ENCODE data around the gene HYLS1.
"Not testable (repeated sequence)": the region's sequence is repeated elsewhere in the genome, so short reads cannot be mapped to it uniquely, and the experiment has no call there.

HYLS1 gene

DNA sequence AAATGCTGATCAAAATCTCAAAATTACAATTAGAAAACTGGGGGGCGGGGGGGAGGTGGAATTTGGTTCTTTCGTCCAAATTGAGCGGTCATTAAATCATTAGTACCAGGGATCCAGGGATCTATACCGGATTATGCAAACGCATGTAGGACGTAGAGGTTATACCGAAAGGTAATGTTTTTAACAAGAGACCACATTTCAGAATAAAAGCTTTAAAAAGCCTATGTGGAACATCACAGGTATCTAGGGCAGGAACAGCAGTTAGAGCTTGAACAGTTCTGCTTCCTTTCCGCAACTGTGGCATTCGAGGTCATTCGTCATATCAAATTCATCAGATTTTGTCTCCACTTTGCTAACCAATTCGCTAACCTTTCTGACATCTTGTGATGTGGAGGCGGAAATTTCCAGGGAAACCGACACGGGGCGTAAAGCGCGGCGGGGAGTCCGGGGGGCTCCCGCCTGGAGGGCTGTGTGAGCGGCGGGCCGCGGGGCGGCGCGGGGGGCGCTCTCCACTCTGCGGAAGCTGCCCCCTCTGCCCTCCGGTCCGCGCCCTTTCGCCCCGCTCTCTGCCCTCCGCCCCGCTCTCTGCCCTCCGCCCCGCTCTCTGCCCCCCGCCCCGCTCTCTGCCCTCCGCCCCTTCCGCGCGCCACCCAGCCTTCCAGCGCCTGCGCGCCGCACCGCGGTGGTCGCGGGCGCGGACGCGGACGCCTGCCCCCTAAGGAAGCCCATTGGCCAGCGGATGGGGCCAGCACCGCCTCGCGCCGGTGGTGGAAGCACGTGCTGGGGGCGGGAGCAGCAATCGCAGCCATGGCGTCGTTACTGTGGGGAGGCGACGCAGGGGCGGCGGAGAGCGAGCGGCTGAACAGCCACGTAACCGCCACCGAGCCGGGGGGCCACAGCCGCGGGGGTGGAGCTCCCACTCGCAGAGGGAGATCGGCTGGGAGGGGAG lies 16.5 kb downstream of the HYLS1 start, which contains the start of gene DDX25:
TSS of gene DDX25 (plus strand) at position 798 of the 949 bp plus-strand sequence. CDS start at position 808, 10 bp downstream.
- no peak for DNase-seq

DNA sequence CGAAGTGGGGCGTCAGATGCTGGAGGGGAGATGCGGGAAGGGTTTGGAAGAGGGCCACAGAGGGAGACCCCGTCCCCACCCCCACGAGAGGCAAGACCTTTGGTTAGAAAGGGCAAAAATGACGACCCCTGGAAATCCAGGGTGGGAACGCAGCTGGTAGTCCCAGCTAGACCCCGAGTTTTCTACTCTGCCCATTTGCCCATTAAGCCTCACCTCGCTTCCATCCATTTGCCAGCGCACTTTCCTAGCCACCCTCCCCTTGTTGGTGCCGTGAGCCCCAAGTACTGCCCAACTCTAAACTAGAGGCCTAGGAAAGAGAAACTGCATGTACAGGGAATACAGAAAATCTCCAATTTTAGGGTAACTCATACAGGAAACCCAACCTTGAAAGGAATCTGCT lies 17.2 kb downstream of the HYLS1 start:
- DNase-seq = no peak

DNA sequence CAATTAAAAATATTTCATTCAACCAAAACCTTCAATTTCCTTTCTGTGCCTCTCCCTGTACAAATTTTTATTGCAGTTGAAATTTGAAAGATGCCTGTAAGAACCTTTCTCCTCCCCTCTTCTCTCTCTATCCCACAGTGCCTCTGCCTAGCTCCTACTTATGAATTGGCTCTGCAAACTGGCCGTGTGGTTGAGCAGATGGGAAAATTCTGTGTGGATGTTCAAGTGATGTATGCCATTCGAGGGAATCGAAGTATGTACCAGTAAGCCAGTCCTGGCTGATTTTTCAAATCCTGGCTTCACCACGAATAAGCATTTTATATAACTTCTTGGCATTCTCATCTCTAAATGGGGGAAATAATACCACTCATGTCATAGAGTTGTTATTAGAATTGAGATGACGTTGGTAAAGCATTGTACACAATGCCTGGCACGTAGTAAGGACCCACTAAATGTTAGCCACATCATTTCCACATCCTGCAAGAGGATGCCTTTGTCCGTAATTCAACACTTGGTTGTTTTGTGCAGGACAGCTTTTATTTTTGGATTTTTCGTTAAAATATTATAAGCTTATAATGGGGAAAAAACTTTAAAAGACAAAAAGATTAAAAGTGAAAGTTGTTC lies 22.9 kb downstream of the HYLS1 start:
- no peak for DNase-seq

DNA sequence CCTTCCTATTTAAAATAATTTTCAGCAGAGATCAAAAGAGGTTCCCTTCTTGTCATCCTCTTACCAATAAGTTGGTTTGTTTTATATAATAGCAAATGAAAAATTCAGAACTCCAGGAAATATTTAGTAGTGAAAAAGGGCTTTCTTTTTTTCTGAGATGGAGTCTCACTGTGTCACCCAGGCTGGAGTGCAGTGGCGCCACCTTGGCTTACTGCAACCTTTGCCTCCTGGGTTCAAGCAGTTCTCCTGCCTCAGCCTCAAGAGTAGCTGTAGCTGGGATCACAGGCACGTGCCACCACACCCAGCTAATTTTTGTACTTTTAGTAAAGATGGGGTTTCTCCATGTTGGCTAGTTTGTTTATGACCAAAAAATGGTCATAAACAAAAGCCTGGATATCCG lies 27.1 kb downstream of the HYLS1 start:
- not testable (repeated sequence) for DNase-seq

DNA sequence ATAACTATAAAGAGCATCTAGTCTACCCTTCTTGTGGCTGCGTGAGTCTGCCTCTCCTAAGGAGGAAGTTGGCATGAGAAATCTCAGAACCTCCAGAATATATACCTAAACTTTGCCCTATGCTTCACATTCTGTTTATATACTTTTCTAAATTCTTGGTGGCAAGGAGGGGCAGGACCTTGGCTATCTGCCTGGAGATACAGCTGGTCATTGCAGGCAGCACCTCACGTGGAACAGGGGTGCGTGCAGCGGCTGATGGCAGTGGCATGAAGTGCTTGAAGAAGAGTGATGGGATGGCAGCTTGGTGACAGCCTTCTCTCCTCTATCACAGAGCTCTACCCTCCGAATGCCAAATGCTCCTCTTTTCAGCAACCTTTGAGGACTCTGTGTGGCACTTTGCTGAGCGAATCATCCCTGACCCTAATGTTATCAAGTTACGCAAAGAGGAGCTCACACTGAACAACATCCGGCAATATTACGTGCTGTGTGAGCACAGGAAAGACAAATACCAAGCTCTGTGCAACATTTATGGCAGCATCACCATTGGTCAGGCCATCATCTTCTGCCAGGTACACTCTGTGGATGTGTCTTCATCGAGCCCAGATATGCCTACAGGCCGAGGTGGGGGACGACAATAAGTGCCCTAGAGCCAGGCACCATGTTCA lies 29.3 kb downstream of the HYLS1 start:
- DNase-seq = no peak

DNA sequence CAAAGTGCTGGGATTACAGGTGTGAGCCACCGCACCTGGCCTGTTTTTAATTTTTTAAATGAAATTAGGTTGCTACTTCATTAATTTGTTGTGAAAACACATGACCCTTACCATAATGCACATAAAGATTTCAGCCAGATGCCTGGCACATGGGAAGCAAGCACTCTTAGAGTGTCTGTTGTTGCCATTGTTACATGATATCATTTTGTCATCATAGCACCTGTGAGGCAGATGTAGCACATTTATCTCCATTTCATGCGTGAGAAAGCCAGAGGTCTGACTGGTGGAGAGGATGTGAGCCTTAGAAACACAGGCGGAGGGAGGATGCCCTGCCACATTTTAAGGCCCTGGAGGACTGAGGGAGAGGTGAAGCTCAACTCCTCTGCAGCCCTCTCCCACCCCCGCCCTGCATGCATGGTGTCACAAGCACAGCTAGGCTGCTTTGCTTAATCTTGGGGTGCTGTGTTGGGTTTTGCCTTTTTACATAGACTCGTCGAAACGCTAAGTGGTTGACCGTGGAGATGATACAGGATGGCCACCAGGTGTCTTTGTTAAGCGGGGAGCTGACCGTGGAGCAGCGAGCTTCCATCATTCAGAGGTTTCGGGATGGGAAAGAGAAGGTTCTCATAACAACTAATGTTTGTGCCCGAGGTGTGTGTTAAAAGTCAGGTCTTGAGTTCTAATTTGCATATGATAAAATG lies 30.8 kb downstream of the HYLS1 start:
- DNase-seq = no peak

DNA sequence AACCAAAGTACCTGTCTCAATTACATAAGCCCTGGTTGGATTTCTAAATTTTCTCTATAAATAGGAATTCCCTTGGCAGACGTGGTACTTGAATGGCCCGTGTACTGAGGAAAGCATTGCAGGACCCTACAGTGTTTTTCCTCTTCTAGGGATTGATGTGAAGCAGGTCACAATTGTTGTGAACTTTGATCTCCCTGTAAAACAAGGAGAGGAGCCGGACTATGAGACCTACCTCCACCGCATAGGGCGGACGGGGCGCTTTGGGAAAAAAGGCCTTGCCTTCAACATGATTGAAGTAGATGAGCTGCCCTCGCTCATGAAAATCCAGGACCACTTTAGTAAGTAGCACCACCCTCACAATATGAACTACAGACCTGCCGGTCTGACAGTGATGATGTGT lies 33.6 kb downstream of the HYLS1 start:
- DNase-seq = no peak

DNA sequence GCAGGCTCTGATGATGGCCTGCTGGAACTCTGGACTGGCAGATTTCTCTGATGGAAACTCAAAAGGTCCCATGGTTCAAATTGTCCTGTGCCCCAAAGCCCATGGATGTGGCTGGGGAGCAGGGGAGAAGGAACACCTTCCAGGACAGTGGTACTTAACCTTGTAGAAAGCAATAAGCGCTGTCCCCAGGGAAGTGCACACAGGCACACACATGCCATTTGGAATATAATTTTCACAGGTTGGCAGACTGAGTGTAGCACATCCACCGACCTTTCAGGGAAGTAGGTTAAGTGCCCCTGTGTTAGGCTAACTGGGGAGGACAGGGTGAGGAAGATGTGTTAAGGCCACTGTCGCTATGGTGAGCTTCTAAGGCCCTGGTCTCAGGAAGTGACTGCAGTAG lies 34.7 kb downstream of the HYLS1 start:
- no peak for DNase-seq

DNA sequence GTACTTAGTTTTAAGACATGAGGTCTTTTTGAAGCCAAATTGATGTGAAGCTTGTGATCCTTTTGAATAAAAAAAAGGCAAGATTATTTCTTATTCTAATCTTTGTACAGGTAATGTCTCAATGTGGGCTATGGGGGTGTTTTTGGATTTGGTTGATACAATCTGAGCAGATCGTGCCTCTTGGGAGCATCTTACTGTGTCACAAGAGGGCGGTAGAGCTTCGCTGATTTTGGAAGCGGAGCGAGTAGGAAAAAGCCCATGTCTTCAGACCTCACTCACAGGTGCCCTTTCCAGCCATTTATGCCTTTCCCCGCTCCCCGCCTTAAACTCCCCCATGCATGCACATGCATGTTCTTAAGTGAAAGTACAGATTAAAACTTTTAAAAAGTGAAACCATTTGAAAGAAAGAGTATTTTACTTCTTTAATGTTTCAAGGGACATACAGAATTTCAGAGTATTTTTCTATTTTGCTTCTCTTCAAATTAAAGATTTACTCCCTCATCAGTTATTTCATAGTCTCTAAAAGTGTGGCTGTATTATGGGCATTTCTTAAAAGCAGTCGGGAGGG lies 35.6 kb downstream of the HYLS1 start:
- no peak for DNase-seq

DNA sequence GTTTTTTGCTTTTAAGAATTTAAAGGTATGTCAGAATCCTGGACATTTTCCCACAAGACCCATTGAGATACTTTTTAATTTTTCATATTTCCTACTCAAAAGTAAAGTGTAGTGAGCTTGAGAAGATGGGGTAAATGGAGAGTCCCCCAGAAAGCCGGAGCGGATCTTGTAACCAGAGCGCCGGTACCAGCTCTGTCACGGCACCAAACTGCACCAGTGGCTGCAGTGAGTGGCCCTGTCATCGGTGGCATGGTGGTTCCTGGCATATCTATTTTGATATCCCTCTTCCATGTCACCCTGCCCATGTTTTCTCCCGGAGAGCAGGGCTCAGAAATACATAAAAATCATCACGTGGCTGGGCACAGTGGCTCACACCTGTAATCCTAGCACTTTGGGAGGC lies 36.2 kb downstream of the HYLS1 start:
- DNase-seq = no peak

DNA sequence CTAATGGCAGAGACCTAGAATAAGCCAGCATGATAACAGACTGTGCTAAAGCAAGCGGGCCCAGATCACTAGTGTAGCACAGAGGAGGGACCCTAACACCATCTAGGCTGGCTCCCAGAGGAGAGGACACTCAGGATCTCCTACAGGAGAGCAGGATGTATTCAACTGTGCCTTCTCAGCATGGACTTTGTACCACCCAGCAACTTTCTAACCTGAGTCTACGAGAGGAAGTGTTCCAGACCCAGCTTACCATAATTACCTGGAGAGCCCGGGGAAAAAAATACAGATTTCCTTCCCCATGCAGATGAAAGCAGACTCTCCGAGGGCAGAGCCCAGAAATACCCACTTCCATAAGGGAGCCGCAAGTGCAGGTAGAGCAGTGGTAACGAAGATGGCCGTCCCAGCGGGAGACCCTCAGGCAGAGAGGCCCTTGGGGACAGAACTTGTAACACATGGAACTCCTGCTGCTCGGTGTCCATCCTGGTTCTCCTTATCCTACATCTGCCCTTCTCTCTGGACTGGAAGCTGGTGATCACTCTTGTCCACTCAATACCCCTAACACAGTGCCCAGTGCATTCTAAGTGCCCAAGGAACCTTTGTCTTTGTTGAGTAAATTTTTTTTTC lies 37.0 kb downstream of the HYLS1 start:
- DNase-seq = no peak

DNA sequence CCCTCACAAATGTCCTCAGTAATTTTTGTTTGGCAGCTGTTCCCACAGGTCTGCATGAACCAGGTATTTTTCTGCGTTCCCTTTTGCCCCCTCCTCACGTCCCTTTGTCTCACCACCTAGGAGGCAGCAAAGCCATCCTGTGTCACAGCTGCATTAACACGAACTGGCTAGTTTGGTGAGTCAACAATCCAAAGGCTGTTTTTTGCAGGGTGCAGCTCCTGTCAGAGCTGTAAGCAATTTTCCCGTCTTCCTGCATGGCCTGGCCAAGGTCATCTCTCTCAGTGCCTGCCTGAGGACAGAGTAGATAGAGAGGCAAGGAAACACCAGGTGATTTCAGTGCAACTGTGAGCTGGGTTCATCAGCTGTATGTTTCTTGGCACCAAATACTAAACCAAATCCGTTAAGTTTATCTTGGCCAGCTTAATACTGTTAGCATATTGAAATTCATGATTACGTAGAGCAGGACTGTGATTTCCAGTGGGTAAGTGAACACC lies 37.8 kb downstream of the HYLS1 start:
- no peak for DNase-seq

DNA sequence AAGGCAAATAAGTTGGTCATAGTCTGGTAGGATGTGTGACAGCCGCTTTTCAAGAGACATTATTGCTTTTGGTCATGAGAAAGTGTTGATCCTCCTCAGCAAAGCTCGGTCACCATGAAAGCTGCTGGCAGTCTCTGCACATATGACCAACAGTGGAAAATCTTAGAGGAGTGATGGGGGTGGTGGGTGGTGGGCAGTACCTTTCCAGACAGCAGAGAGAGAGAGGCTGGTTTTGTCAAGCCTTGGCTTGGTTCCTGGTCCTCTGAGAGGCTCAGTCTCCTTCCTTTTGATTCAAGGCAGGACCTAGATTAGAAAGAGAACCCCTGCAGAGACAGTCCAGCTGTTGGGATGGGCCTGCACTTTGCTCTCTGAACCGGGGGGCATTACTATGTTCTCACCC lies 38.3 kb downstream of the HYLS1 start:
- no peak for DNase-seq

DNA sequence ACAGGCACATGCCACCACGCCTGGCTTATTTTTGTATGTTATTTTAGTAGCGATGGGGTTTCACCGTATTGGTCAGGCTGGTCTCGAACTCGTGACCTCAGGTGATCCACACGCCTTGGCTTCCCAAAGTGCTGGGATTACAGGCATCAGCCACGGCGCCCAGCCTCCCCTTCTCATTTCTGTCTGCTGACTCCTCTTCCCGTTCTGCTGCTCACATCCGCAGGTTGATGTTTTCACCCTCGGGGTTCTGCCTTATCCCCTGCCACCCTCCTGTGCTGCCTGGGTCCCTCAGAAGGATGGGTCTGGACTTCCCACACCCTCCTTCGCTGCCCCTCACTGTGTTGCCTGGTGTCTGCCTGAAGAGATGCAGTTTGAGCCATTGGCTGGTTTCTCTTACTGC lies 39.2 kb downstream of the HYLS1 start:
- DNase-seq = no peak

DNA sequence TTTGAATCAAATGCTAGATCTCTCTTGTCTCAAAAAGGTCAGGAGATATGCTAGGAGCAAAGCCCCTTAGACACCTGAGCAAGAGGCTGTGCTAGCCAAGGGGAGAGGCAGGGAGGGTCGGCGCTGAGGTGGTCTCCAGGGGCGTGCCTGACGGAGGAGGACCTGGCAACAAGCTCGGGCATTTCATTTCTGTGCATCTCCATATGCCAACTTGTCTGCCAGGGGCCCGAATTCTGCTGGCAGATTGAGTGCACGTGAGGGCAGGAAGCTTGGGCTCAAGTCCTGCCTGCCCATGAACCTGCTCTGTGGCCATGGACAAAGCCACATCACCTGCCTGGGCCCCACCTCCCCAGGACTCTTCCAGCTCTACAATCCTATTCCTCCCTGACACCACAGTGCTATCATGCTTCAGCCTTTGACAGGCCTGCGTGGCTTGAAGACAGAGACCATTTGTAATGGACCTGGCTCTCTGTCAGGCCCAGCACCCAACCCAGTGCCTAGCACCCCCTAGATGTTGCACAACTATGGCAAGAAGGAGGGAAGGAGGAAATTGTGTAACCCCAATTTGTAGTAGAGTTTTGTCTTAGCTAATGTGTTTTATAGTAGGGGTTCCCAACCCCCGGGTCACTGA lies 42.1 kb downstream of the HYLS1 start:
- no peak for DNase-seq

DNA sequence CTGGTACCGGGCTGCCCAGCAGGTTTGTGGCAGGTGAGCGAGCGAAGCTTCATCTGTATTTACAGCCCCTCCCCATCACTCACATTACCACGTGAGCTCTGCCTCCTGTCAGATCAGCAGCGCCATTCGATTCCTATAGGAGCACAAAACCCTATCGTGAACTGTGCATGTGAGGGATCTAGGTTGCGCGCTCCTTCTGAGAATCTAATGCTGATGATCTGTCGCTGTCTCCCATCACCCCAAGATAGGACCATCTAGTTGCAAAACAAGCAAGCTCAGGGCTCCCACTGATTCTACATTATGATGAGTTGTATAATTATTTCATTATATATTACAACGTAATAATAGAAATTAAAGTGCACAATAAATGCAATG lies 42.6 kb downstream of the HYLS1 start:
- no peak for DNase-seq

DNA sequence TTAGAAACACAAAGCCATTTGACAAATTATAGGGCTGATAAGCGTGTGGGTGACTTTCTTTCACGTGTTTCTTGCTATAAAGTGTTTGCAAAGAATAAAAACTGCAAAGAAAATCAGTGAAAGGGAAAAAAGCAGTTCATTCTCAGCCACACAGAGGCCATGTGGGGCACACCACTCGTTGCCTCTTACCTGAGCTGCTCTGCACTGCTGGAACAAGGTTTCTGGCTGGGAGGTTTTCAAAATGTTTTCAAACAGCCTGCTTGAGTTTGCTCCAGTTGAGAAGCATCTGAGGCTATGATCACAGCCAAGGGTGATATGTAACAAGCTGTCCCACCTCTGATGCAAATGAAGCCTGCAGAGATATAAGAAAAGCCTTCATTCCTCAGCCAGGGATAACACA lies 43.6 kb downstream of the HYLS1 start:
- no peak for DNase-seq

DNA sequence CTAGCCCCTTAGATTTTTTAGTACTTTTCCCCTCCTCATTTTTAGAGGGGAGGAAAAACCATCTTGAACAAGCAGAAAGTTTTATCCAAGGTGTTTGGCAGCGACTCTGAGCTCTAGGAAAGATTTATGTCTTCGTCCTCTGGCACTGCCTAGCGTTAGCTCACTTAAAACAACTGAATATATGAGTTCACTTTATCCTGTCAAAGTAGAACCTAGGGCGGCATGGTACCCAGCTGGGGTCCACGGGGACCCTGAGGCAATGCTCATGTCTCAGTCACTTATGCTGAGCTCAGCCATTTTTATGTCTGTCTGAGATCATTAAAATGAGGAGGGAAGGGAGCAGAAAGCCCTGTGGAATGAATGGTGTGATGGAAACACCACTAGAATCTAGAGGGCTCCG lies 44.2 kb downstream of the HYLS1 start:
- DNase-seq = no peak

DNA sequence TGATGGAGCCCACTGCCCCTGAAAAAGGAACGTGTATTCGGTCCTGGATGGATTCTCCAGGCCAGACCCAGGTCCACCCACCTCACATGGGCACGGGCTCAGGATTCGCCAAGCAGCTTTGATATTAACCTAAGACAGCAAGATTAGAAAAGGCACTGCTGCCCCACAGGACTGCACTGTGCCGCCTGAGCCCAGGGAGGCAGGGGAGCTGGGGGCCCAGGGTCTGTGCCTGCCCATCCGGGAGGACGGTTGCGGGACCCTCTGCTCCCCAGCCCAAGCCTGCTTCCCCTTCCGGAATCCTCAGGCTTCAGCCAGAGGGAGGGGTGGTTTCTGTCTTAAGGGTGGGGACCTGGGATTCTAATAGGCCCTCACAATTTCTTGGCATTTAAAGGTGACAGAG lies 44.8 kb downstream of the HYLS1 start:
- DNase-seq = no peak

DNA sequence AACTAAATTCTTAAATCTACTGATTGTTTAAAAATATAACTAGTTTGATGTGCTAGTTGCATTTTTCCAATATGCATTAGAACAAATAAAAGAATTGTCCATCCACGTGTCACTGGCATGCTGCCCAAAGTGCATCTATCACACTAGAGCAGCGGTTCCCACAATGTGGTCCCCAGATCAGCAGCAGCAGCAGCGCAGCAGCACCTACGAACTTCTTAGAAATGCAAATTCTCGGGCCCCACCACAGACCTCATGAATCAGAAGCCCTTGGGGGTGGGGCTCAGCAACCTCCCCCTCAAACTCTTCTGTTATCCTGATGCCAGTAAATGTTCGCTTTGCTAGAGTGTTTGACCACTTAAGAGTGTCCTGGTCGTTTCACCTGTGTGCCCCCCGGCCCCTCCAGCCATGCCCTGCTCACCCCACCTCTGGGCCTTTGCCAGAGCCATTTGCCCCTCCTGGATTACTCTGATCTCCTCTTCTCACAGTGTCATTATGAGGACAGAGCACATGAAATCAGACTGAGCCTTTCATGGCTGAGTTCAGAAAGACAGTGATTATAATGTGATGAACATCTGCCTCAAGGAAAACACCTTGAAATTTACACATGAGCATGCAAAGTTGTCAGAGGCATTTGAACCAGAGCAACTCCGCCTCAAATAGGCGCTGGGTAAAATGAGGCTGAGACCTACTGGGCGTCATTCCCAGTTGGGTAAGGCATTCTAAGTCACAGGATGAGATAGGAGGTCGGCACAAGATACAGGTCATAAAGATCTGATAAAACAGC lies 45.8 kb downstream of the HYLS1 start:
- DNase-seq = no peak

DNA sequence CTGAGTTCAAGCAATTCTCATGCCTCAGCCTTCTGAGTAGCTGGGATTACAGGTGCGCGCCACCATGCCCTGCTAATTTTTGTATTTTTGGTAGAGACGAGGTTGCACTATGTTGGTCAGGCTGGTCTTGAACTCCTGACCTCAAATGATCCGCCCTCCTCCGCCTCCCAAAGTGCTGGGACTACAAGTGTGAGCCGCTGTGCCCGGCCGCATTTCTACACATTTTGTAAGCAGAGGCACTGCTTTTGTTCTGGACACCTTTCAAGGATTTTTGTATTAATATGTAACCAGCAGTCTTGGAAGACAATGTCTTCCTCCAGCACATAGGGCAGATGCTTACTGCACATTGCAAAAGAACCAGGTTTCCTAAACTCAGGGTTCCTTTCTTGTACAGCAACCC lies 47.0 kb downstream of the HYLS1 start:
- DNase-seq = no peak
